DMS114 treated with DMSO at 0.1 percent for 48 hours (cell line): ENCODE measurements around the gene RPSA.
"Not testable (repeated sequence)": the region's sequence is repeated elsewhere in the genome, so short reads cannot be mapped to it uniquely, and the experiment has no call there.

Experiments used
- DNase-seq: peaks from one replicate; lab custom pipeline; 2025; ENCODE audit not compliant: unreplicated experiment; lab: John Stamatoyannopoulos, UW

RPSA gene

GRCh38 chr3:39388741-39389248 is 17.7 kb upstream of the RPSA start:
- DNase-seq = no peak

- DNase-seq = no peak
Observed at GRCh38 chr3:39390181-39390580, 16.3 kb upstream of the RPSA start.

DNA sequence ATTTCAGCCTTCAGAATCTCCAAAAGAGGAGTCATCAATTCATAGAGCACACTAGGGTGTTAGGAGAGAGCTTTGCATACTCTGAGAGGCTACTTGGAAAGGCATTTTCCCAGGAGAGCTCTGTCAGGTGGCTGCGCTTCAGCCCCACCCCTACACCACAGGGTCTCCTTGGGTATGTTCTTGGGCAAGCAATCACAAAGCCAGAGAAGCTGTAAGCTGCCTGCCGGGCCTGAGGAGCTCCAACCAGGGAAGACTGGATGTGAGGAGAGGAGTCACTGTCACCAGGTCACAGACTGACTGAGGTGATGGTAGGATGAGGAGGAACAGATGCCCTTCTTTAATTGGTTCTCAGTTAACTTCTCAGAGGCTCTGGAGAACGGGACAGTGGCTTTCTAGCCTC is 9.8 kb upstream of the RPSA start:
- no peak for DNase-seq

GRCh38 chr3:39398700-39399099 is 7.8 kb upstream of the RPSA start:
- no peak for DNase-seq

DNA sequence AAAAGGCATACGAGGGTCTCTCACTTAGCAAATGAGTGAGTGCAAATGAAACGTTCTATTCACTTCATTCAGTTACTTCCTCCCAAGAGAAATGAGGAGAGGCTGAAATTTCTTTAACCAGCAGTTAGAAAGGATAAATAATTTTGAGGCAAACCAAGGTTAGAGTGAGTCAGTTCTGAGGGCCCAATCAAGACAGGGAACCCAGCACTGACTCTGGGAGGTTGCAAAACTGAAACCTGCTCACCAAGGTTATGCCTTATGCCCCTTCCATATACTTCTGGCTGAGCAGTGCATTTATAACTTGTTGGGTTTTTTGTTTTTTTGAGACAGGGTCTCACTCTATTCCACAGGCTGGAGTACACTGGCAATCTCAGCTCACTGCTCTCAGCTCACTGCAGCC is 4.5 kb upstream of the RPSA start:
- DNase-seq = no peak

GRCh38 chr3:39404943-39405686 is 1.4 kb upstream of the RPSA start:
- DNase-seq = no peak

DNA sequence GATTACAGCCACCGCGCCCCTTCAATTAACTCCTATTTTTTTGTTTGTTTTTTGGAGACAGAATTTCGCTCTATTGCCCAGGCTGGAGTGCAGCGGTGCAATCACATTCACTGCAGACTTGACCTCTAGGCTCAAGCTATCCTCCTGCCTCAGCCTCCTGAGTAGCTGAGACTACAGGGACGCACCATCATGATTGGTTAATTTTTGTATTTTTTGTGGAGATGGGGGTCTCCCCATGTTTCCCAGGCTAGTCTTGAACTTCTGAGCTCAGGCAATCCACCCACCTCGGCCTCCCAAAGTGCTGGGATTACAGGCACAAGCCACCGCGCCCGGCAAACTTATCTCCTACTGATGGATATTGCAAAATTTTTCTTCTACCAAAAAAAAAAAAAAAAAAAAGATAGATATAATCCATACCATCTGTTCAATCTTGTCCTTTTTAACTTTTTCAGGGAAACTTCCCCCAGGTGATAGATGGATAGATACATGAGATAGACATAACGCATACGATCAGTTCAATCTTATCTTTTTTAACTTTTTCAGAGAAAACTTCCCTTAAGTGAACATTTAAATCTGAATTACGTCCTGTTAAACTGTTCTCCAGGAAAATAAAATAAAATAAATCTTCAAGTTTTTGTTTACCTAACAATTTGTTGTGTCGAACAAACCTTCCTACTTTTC is 693 bp upstream of the RPSA start:
- no peak for DNase-seq

DNA sequence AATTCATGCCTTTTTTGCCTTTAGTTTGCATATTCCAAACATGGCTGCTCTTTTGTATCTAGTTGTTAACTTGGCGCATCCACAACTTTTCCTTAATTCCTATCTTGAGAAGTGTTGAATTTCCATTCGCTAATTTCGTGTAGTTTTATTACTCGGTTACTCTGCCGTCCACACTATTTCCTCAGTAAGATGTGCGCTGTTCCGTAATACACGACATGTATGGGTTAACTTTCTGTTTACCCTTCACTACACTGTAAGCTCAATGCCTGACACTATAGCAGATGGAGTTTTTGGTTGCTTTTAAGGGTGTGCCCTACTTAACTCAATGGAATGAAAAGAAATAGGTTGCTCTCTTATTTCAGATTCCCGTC is 724 bp downstream of the RPSA start:
- no peak for DNase-seq

GRCh38 chr3:39407773-39408492 is 1.4 kb downstream of the RPSA start:
- no peak for DNase-seq

- DNase-seq = no peak
Observed at GRCh38 chr3:39408493-39409372, 2.2 kb downstream of the RPSA start.

DNA sequence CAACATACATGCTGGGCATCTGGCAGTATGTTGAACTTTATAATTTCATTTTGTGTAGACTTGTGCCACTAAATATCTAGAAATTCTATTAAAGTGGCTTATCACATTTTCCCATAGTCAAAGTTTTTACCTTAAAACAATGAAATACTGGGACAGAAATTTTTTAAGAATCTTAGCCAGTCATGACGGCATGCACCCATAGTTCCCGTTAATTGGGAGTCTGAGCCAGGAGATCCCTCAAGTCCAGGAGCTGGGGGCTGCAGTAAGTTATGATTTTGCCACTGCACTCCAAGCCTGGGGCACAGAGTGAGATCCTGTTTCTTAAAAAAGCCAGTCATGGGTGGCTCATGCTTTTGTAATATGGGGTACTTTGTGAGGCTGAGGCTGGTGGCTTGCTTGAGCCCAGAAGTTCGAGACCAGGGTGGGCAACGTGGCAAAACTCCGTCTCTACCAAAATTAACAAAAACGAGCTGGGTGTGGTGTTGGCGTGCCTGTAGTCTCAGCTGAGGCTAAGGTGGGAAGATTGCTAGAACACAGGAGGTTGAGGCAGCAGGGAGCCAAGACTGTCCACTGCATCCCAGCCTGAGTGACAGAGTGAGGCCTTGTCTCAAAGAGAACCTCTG is 3.1 kb downstream of the RPSA start:
- DNase-seq = no peak

DNA sequence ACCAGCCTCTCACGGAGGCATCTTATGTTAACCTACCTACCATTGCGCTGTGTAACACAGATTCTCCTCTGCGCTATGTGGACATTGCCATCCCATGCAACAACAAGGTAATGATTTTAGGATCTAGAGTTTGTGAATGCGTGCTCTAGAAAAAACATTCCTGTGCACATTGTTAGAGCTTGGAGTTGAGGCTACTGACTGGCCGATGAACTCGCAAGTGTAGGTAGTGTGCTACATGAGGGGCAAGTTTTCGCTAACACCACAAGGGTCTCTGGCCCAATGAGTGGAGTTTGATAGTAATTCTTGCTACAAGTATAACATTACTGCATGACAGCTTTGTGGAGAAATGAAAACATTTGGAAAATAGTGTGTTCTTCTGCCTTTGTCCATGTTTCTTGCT is 4.4 kb downstream of the RPSA start:
- no peak for DNase-seq

- no peak for DNase-seq
Observed at GRCh38 chr3:39412668-39413260, 6.2 kb downstream of the RPSA start.

- DNase-seq = no peak
Observed at GRCh38 chr3:39413691-39414420, 7.3 kb downstream of the RPSA start.

DNA sequence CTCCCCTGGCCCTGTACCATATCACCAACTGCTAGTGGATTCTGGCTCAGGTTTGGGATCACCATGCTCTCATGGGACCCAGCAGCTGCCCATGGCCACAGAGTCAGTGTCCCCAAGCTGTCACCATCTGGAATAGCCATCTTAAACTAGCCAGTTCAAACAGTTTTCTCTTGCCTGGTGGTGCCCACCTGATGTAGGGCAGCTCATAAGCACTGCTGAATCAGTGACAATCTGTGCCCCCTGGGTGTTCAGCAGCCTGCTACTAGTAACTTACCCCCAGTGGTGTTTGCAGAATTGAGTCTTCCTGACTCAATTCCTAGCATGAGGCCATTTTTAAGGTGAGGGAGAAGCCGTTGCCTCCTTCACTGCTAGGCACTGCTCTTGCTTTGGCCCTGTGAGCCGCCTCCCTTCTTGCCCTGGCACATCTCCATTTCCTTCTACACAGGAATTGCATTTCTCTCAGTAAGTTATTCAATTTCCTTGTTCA is 7.9 kb downstream of the RPSA start:
- no peak for DNase-seq

DNA sequence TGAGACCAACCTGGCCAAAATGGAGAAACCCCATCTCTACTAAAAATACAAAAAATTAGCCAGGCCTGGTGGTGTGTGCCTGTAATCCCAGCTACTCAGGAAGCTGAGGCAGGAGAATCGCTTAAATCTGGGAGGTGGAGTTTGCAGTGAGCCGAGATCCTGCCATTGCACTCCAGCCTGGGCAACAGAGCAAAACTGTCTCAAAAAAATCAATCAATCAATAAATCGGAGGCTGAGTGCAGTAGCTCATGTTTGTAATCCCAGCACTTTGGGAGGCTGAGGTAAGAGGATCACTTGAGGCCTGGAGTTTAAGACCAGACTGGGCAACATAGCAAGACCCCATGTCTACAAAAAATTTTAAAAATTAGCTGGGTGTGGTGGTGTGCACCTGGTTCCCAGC is 8.8 kb downstream of the RPSA start:
- DNase-seq = not testable (repeated sequence)

DNA sequence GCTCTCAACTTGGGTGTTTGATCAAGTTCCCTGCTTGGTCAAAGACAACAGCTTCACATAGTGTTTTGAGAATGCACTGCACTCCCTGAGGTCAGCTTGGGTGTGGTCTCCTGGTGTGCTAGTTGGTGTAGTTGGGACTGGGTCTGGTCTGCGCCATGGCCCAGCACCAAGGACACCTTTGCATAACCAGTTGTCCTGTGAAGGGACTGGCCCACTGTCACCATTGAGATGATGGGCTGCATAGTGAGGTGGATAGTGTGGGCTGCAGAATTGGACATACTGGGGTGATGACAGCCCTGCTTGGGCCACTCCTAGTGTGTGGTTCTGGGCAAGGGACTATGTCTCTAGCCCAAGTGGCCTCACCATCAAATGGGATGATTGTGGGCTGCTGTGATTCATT is 9.5 kb downstream of the RPSA start:
- DNase-seq = no peak

DNA sequence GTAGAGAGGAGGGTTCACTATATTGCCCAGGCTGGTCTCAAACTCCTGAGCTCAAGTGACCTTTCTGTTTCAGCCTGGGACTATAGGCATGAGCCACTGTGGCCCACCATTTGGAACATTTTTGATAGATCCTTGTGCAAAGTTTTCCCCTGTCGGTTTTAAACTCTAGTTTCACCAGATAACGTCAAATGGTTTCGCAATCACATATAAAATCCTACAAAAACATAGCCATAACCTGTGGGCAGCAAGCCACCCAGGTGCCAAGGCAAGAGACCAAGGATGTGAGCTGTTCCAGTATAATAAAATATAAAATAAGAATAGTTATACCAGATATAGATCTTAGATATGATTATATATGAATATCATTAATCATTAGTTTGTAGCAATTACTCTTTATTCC is 10.5 kb downstream of the RPSA start:
- DNase-seq = not testable (repeated sequence)

- DNase-seq = not testable (repeated sequence)
Observed at GRCh38 chr3:39418556-39419225, 12.2 kb downstream of the RPSA start.
